Hepatocyte (in vitro differentiated cells): ENCODE measurements around the gene LMF1. TPM values are rescaled to one million over a fixed set of nuclear protein-coding genes. Genes with fewer than 3 reads are reported as not detected.

Experiments
- DNase-seq: peaks from one replicate; pipeline ENCODE4 v3.0.0-alpha.2; 2016; ENCODE audit warnings: low spot score
- H2AFZ ChIP-seq: fragments of 200-600 bp; sonication (generic); 2 replicates; pipeline ENCODE4 v1.6.0; 2016; ENCODE audit warnings: antibody characterized with exemption, mild to moderate bottlenecking
- H3K27ac ChIP-seq: fragments of 200-600 bp; sonication (generic); 2 replicates; pipeline ENCODE4 v1.5.1; 2016; ENCODE audit warnings: mild to moderate bottlenecking
- H3K27me3 ChIP-seq: fragments of 200-600 bp; sonication (generic); 2 replicates; pipeline ENCODE4 v1.6.1; 2016
- H3K36me3 ChIP-seq: fragments of 200-600 bp; sonication (generic); replicated peaks from 2 replicates; pipeline ENCODE4 v1.5.1; 2016; ENCODE audit warnings: low read depth; ENCODE audit not compliant: insufficient read depth
- H3K4me1 ChIP-seq: fragments of 200-600 bp; sonication (generic); 2 replicates; pipeline ENCODE4 v1.5.1; 2016; ENCODE audit warnings: mild to moderate bottlenecking, moderate library complexity; ENCODE audit not compliant: insufficient read depth
- H3K4me2 ChIP-seq: fragments of 200-600 bp; sonication (generic); 2 replicates; pipeline ENCODE4 v1.6.0; 2016
- H3K4me3 ChIP-seq: fragments of 200-600 bp; sonication (generic); 2 replicates; pipeline ENCODE4 v1.5.1; 2016; ENCODE audit warnings: mild to moderate bottlenecking
- H3K79me2 ChIP-seq: fragments of 200-600 bp; sonication (generic); 2 replicates; pipeline ENCODE4 v1.6.0; 2017; ENCODE audit warnings: mild to moderate bottlenecking
- H3K9me2 ChIP-seq: fragments of 200-600 bp; sonication (generic); replicated peaks from 2 replicates; pipeline ENCODE4 v1.6.0; 2017; ENCODE audit warnings: mild to moderate bottlenecking; ENCODE audit not compliant: insufficient read depth
- H3K9me3 ChIP-seq: fragments of 200-600 bp; sonication (generic); 2 replicates; pipeline ENCODE4 v1.5.1; 2016; ENCODE audit warnings: low read depth, mild to moderate bottlenecking
- H4K20me1 ChIP-seq: fragments of 200-600 bp; sonication (generic); 2 replicates; pipeline ENCODE4 v1.6.0; 2016; ENCODE audit warnings: mild to moderate bottlenecking; ENCODE audit not compliant: insufficient read depth, poor library complexity, severe bottlenecking
- EZH2 ChIP-seq: fragments of 200-600 bp; sonication (generic); IDR thresholded peaks from 2 replicates; pipeline ENCODE4 v1.6.1; 2016; ENCODE audit warnings: antibody characterized with exemption, mild to moderate bottlenecking, borderline replicate concordance
- EZH2phosphoT487 ChIP-seq: fragments of 200-600 bp; sonication (generic); IDR thresholded peaks from one replicate; pipeline ENCODE4 v1.6.1; 2018; ENCODE audit warnings: antibody characterized with exemption, mild to moderate bottlenecking, low read depth, moderate library complexity; ENCODE audit not compliant: unreplicated experiment, severe bottlenecking
- WGBS: methylation state at CpG from one replicate; pipeline ENCODE4 v1.1.6; 2016; ENCODE audit warnings: low lambda C conversion rate; ENCODE audit errors: missing lambda C conversion rate; 5-methylcytosine and 5-hydroxymethylcytosine counted together
- polyA plus RNA-seq: library from polyadenylated mRNA; unstranded; fragments of >200 nt; fragmentation: Nextera tagmentation; extraction: Ambion mirVana; gene quantifications from 2 replicates; pipeline ENCODE4 v1.2.1, GENCODE V29; 2016
- total RNA-seq: library from RNA; depleted of rRNA; stranded (reverse); fragments of >200 nt; gene quantifications from 2 replicates; pipeline ENCODE4 v1.2.3, GENCODE V29; 2014
- TF ChIP-seq, protein P1 (sequence below): fragments of 200-600 bp; sonication (generic); IDR thresholded peaks from 2 replicates; pipeline ENCODE4 v1.5.1; 2016; ENCODE audit warnings: antibody characterized with exemption, mild to moderate bottlenecking; ENCODE audit not compliant: poor library complexity

Gene LMF1
- total and polyA plus RNA-seq, 2 experiments from 2014 or later, result 27.2 to 34.3 TPM

DNA sequence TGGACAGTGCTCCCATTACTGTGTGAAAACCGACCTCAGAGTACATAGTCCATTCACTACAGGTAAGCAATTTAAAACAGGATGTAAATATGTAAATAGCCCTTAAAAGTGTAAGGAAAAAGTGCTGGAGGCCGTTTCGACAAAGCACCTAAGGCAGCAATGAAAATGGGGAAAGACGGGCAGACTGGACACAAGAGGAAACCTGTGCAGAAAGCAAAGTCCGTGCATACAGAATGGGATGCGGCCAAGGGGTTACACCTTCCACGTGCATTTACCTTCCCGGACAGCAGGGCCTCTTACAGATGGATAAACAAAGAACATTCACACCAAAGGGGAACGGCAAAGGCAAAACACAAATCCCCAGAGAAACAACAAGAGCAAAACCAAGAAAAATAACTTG, 32.0 kb downstream of the LMF1 start:
- Histone ChIP-seq H3K9me3 (peaks cover 6% of the 10 kb centered on the region), H3K36me3 (no peaks in the 10 kb centered on the region)
- WGBS, result 83% methylated on average over 9 of the region's 9 CpGs

DNA sequence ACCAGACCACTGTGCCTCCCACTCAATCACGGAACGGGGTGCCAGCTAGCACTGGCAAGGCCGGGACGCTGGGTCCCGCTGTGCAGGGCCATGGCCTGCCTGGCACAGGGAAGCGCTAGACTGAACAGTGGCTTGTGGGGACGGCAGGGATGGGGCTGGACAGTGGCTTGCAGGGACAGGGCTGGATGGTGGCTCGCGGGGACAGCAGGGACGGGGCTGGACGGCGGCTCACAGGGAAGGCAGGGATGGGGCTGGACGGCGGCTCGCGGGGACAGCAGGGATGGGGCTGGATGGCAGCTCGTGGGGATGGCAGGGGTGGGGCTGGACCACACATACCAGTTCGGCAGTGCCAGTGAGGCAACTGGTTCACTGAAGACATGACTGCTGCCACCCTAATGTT, 32.6 kb downstream of the LMF1 start:
- Histone ChIP-seq H3K4me1 (no peaks in the 10 kb centered on the region), H2AFZ (no peak overlapping the region), H3K27me3 (no peaks in the 10 kb centered on the region), H3K4me3 (no peak overlapping the region), H3K9me3 (peaks cover 6% of the 10 kb centered on the region), H3K27ac (no peak overlapping the region), H4K20me1 (no peaks in the 10 kb centered on the region), H3K79me2 (no peaks in the 10 kb centered on the region), H3K4me2 (no peak overlapping the region), H3K9me2 (no peaks in the 10 kb centered on the region), H3K36me3 (no peaks in the 10 kb centered on the region)
- DNase-seq, result no peak
- TF ChIP-seq, protein P1, sequence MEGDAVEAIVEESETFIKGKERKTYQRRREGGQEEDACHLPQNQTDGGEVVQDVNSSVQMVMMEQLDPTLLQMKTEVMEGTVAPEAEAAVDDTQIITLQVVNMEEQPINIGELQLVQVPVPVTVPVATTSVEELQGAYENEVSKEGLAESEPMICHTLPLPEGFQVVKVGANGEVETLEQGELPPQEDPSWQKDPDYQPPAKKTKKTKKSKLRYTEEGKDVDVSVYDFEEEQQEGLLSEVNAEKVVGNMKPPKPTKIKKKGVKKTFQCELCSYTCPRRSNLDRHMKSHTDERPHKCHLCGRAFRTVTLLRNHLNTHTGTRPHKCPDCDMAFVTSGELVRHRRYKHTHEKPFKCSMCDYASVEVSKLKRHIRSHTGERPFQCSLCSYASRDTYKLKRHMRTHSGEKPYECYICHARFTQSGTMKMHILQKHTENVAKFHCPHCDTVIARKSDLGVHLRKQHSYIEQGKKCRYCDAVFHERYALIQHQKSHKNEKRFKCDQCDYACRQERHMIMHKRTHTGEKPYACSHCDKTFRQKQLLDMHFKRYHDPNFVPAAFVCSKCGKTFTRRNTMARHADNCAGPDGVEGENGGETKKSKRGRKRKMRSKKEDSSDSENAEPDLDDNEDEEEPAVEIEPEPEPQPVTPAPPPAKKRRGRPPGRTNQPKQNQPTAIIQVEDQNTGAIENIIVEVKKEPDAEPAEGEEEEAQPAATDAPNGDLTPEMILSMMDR, result no peak
- TF ChIP-seq EZH2phosphoT487, result no peak
- TF ChIP-seq EZH2, result no peak
- WGBS, result 87% methylated on average over 9 of the region's 18 CpGs

More for the DNA sequence above, 32.0 kb downstream of the LMF1 start:
- H3K27ac ChIP-seq, result no peak overlapping the region
- no peak overlapping the region for H2AFZ ChIP-seq
- no peak for DNase-seq
- no peaks in the 10 kb centered on the region for H3K27me3 ChIP-seq
- no peaks in the 10 kb centered on the region for H3K79me2 ChIP-seq
- no peaks in the 10 kb centered on the region for H4K20me1 ChIP-seq
- no peaks in the 10 kb centered on the region for H3K9me2 ChIP-seq
- no peaks in the 10 kb centered on the region for H3K4me1 ChIP-seq
- TF ChIP-seq EZH2phosphoT487 (no peak), EZH2 (no peak)
- TF ChIP-seq, protein P1, result no peak
- H3K4me2 ChIP-seq, result no peak overlapping the region
- no peak overlapping the region for H3K4me3 ChIP-seq

DNA sequence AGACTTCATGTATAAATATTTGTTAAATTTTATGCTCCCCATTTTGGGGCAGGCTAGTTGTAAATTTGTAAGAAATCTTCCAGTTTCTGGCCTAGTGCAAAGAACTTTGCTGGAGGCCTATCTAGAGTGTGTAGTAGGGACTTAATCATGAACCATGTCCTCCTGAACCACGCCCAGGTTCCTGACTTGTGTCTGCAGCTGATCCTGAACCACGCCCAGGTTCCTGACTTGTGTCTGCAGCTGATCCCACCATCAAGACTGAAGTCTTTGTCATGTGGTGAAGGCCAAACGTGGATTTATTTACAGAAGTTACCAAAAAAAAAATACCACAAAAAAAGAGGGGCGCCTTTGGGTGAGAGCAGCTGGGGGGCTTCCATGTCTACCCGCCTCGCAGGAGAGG, 33.1 kb downstream of the LMF1 start:
- TF ChIP-seq EZH2phosphoT487 (no peak), EZH2 (no peak)
- TF ChIP-seq, protein P1, result no peak
- H3K27ac ChIP-seq, result no peak overlapping the region

DNA sequence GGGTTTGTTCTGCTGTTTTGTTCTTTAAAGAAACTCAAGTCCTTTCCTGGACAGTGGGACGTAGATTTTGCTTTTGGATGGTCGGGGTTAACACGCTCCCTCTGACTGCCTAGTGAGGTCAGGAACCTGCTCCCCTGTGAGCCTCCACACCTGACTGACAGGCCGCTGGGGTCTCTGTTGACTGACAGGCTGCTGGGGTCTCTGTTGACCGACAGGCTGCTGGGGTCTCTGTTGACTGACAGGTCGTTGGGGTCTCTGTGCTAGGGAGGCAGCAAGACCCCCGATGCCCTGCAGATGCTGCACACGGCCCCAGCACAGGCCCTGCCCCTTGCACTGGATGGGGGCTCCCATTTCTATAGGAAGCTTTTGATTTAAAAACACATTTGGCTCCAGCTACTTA, 33.5 kb downstream of the LMF1 start:
- no peaks in the 10 kb centered on the region for H4K20me1 ChIP-seq
- WGBS, result 77% methylated on average over 8 of the region's 8 CpGs

More for the DNA sequence above, 33.1 kb downstream of the LMF1 start:
- no peaks in the 10 kb centered on the region for H3K4me1 ChIP-seq
- no peaks in the 10 kb centered on the region for H3K79me2 ChIP-seq
- WGBS, result 83% methylated on average over 6 of the region's 6 CpGs
- no peak for DNase-seq
- H3K9me2 ChIP-seq, result no peaks in the 10 kb centered on the region
- H4K20me1 ChIP-seq, result no peaks in the 10 kb centered on the region
- no peak overlapping the region for H3K4me2 ChIP-seq
- H3K27me3 ChIP-seq, result no peaks in the 10 kb centered on the region
- no peaks in the 10 kb centered on the region for H3K36me3 ChIP-seq
- peaks cover 6% of the 10 kb centered on the region for H3K9me3 ChIP-seq
- no peak overlapping the region for H2AFZ ChIP-seq
- H3K4me3 ChIP-seq, result no peak overlapping the region

More for the DNA sequence above, 33.5 kb downstream of the LMF1 start:
- TF ChIP-seq EZH2 (no peak), EZH2phosphoT487 (no peak)
- TF ChIP-seq, protein P1, result no peak
- no peaks in the 10 kb centered on the region for H3K4me1 ChIP-seq
- H3K36me3 ChIP-seq, result no peaks in the 10 kb centered on the region
- no peaks in the 10 kb centered on the region for H3K27me3 ChIP-seq
- DNase-seq, result no peak
- no peaks in the 10 kb centered on the region for H3K79me2 ChIP-seq
- no peak overlapping the region for H3K4me3 ChIP-seq
- H3K4me2 ChIP-seq, result no peak overlapping the region
- no peaks in the 10 kb centered on the region for H3K9me2 ChIP-seq
- H3K9me3 ChIP-seq, result peaks cover 6% of the 10 kb centered on the region
- H2AFZ ChIP-seq, result no peak overlapping the region
- H3K27ac ChIP-seq, result no peak overlapping the region
